ENCODE data around the gene IDH2. TPM values are rescaled to one million over a fixed set of nuclear protein-coding genes. Genes with fewer than 3 reads are reported as not detected.

The IDH2 gene
- total RNA-seq, 1 donor from 2014 or later: 218 TPM

- H3K27ac Mint-ChIP-seq (ENCODE audit: unreplicated experiment): no peak overlapping the region
Observed at GRCh38 chr15:90051874-90052273, 50.4 kb downstream of the IDH2 start.

GRCh38 chr15:90049666-90050604, 52.3 kb downstream of the IDH2 start:
- DNase-seq (ENCODE audit: low read depth, low spot score): no peak
- Mint-ChIP-seq H3K27me3 (ENCODE audit: low read depth) (no peaks in the 10 kb centered on the region), H3K4me3 (peak overlapping the region; percentile 17), H3K27ac (ENCODE audit: unreplicated experiment) (peak overlapping the region; percentile 72), H3K4me1 (peaks cover 60% of the 10 kb centered on the region), H3K9me3 (no peaks in the 10 kb centered on the region), H3K36me3 (ENCODE audit: low read depth) (no peaks in the 10 kb centered on the region)
- TF ChIP-seq CTCF (conservative IDR thresholded peaks at IDR 0.05): no peak

More at GRCh38 chr15:90051874-90052273, 50.4 kb downstream of the IDH2 start:
- TF ChIP-seq CTCF (conservative IDR thresholded peaks at IDR 0.05): no peak
- Mint-ChIP-seq H3K4me3 (no peak overlapping the region), H3K9me3 (no peaks in the 10 kb centered on the region), H3K36me3 (ENCODE audit: low read depth) (no peaks in the 10 kb centered on the region), H3K27me3 (ENCODE audit: low read depth) (no peaks in the 10 kb centered on the region), H3K4me1 (peaks cover 54% of the 10 kb centered on the region)
- DNase-seq (ENCODE audit: low read depth, low spot score): no peak

DNA sequence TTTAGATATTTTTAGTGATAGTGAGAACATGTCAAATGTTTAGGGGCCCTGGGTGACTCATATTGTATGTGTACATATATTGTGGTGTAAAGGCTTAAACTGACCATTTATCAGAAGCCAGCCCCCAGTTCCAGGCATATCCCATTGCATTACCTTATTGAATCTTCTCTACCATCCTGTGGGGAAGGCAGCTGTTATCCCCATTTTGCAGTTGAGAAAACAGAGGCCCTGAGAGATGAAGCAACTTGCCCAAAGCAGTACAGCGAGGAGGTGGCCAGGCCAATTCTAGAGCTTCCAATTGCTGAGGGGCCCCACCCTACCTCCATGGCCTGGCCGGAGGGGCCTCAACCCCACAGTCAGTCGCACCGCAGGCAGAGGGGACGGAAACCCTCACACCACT, 53.2 kb downstream of the IDH2 start:
- peak overlapping the region; percentile 6 for H3K4me3 Mint-ChIP-seq
- peak overlapping the region; percentile 72 for H3K27ac Mint-ChIP-seq (ENCODE audit: unreplicated experiment)
- peaks cover 59% of the 10 kb centered on the region for H3K4me1 Mint-ChIP-seq

DNA sequence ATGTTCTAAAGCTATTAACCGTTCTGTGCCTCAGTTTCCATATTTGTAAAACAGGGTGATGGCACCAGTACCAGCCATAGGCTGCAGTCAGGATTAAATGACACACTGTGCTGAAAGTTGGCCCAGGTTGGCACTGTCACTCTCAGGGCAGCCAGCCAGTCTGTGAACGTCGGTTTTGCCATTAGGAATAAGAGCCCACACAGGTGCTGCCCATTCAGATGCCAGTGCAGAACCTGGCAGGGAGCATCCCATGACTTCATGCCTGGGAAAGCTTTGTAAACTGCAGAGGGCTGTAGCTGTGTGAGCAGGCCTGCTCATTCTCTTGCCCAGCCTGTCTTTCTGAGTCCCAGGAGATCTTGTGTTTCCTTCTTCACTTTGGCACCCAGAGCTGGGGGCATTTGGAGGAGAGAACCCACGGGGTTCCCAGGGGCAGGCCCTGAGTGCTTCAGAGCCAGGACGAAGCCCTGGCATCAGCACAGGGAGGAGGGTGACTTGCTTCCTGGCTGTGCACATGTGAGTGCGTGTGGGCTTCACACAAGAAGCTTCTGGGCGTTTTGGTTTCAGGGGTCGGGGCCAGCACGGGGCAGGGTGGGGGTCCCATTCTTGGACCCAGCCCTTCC, 54.2 kb downstream of the IDH2 start:
- no peak for TF ChIP-seq CTCF (conservative IDR thresholded peaks at IDR 0.05)
- H3K36me3 Mint-ChIP-seq (ENCODE audit: low read depth): no peaks in the 10 kb centered on the region
- H3K27me3 Mint-ChIP-seq (ENCODE audit: low read depth): no peaks in the 10 kb centered on the region
- no peak overlapping the region for H3K4me3 Mint-ChIP-seq
- no peak overlapping the region for H3K27ac Mint-ChIP-seq (ENCODE audit: unreplicated experiment)
- H3K9me3 Mint-ChIP-seq: no peaks in the 10 kb centered on the region
- peaks cover 60% of the 10 kb centered on the region for H3K4me1 Mint-ChIP-seq
- DNase-seq (ENCODE audit: low read depth, low spot score): no peak

More for the DNA sequence above, 53.2 kb downstream of the IDH2 start:
- DNase-seq (ENCODE audit: low read depth, low spot score): no peak
- no peak for TF ChIP-seq CTCF (conservative IDR thresholded peaks at IDR 0.05)
- H3K27me3 Mint-ChIP-seq (ENCODE audit: low read depth): no peaks in the 10 kb centered on the region
- H3K9me3 Mint-ChIP-seq: no peaks in the 10 kb centered on the region
- no peaks in the 10 kb centered on the region for H3K36me3 Mint-ChIP-seq (ENCODE audit: low read depth)

DNA sequence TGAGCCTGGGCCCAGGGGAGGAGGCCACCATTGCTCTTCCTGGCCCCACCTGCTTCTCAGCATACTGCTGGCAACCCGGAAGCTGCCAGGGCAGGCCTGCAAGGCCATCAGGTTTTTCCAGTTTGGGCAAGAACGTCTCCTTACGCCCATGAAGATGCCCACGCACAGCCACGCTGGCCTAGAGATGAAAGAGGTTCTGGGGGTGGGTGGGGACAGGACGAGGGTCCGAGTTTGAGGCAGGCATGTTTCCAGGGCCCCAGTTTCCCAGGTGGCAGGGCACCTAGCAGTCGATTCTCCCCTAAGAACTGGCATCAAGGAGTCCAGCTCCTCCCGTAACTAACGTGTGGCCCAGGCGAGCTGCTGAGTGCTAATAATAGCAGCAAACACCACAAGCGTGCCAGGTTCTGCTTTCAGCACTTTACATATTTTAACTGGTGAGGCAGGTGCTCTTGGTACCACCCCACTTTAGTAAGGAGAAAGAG, 55.3 kb downstream of the IDH2 start:
- DNase-seq (ENCODE audit: low read depth, low spot score): no peak
- TF ChIP-seq CTCF (conservative IDR thresholded peaks at IDR 0.05): no peak
- no peaks in the 10 kb centered on the region for H3K36me3 Mint-ChIP-seq (ENCODE audit: low read depth)
- H3K27ac Mint-ChIP-seq (ENCODE audit: unreplicated experiment): no peak overlapping the region
- H3K9me3 Mint-ChIP-seq: no peaks in the 10 kb centered on the region
- no peak overlapping the region for H3K4me3 Mint-ChIP-seq
- H3K4me1 Mint-ChIP-seq: peaks cover 60% of the 10 kb centered on the region
- no peaks in the 10 kb centered on the region for H3K27me3 Mint-ChIP-seq (ENCODE audit: low read depth)
